CD8-positive, alpha-beta memory T cell (primary cell): ENCODE data around the gene DBT. TPM values are rescaled to one million over a fixed set of nuclear protein-coding genes. Genes with fewer than 3 reads are reported as not detected.
A peak's percentile ranks its signal among the peaks of the same experiment; 100 is the strongest.

Experiments used
- CTCF ChIA-PET: fragments of 350-600 bp; sonication (Branson Sonifier 250); formaldehyde crosslinking; loops from one replicate; lab custom pipeline; 2021; ENCODE audit warnings: antibody characterized with exemption; lab: Charles Lee
- POLR2A ChIA-PET: fragments of 350-600 bp; sonication (Branson Sonifier 250); formaldehyde crosslinking; loops from one replicate; lab custom pipeline; 2021; ENCODE audit warnings: antibody characterized with exemption; lab: Charles Lee
- DNase-seq, 5 donors: peaks; one replicate each; pipeline versions ENCODE4 v3.0.0 to v3.0.0-alpha.2; 2020 to 2022; ENCODE audit warnings: mixed read lengths in 1 of 5
- H3K27ac ChIP-seq: one replicate; pipeline ENCODE4 v1.7.0; 2013; ENCODE audit warnings: low read depth, mild to moderate bottlenecking, low read length, moderate library complexity
- H3K27me3 ChIP-seq: 2 replicates; pipeline ENCODE4 v1.7.0; 2013; ENCODE audit warnings: low read length, mild to moderate bottlenecking; ENCODE audit not compliant: insufficient read depth, poor library complexity, severe bottlenecking
- H3K36me3 ChIP-seq: 2 replicates; pipeline ENCODE4 v1.7.0; 2013; ENCODE audit warnings: mild to moderate bottlenecking, low read length, moderate library complexity; ENCODE audit not compliant: insufficient read depth
- H3K4me1 ChIP-seq: 2 replicates; pipeline ENCODE4 v1.7.0; 2013; ENCODE audit warnings: mild to moderate bottlenecking, low read length, moderate library complexity; ENCODE audit not compliant: insufficient read depth
- H3K4me3 ChIP-seq: 2 replicates; pipeline ENCODE4 v1.7.0; 2013; ENCODE audit warnings: mild to moderate bottlenecking, low read length
- H3K9me3 ChIP-seq: 2 replicates; pipeline ENCODE4 v1.7.0; 2013; ENCODE audit warnings: mild to moderate bottlenecking, low read length
- H3K27ac Mint-ChIP-seq, 8 donors: one replicate each; pipeline ENCODE4 v1.8.0; 2020 to 2021; ENCODE audit warnings: mixed read lengths in 8 of 8, mild to moderate bottlenecking in 6 of 8, inconsistent platforms in 3 of 8, moderate library complexity in 3 of 8
- H3K27me3 Mint-ChIP-seq, 2 donors: one replicate each; pipeline ENCODE4 v1.8.0; 2020 to 2021; ENCODE audit warnings: mixed read lengths in 2 of 2, mild to moderate bottlenecking in 1 of 2, moderate library complexity in 1 of 2
- H3K36me3 Mint-ChIP-seq, 3 donors: one replicate each; pipeline ENCODE4 v1.8.0; 2020 to 2021; ENCODE audit warnings: mixed read lengths in 3 of 3, inconsistent platforms in 1 of 3, mild to moderate bottlenecking in 1 of 3
- H3K4me1 Mint-ChIP-seq, 3 donors: one replicate each; pipeline ENCODE4 v1.8.0; 2020 to 2021; ENCODE audit warnings: mixed read lengths in 3 of 3, inconsistent platforms in 1 of 3, mild to moderate bottlenecking in 1 of 3
- H3K4me3 Mint-ChIP-seq, 7 donors: one replicate each; pipeline ENCODE4 v1.8.0; 2020 to 2021; ENCODE audit warnings: mixed read lengths in 7 of 7, mild to moderate bottlenecking in 6 of 7, moderate library complexity in 4 of 7, inconsistent platforms in 2 of 7
- H3K9me3 Mint-ChIP-seq, 5 donors: one replicate each; pipeline ENCODE4 v1.8.0; 2020 to 2022; ENCODE audit warnings: mixed read lengths in 5 of 5, mild to moderate bottlenecking in 3 of 5, moderate library complexity in 2 of 5, inconsistent platforms in 1 of 5
- polyA plus RNA-seq: library from polyadenylated mRNA; unstranded; fragments of 300-500 nt; fragmentation: Illumina TruSeq; gene quantifications from one replicate; pipeline ENCODE4 v1.2.3, GENCODE V29; 2021
- total RNA-seq, 2 experiments: library from RNA; stranded (reverse); gene quantifications; one replicate each; pipeline ENCODE4 v1.2.3, GENCODE V29; 2021

The DBT gene
- total and polyA plus RNA-seq, 3 experiments from 2014 or later = 6.0 to 13.9 (median 13.6) TPM

DNA sequence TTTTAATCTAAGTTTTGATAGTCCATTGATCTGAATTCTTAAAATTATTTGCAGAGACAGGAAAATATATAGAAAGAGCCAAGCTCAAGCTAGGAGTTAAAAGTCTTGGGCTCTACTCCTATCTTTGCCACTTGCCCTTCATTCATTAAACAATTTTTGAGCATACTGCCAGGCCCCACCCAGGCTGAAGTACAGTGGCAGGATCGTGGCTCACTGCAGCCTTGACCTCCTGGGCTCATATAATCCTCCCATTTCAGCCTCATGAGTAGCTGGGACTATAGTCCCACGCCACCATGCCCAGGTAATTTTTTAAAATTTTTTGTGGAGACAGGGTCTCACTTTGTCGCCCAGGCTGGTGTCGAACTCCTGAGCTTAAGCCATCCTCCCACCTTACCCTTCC, 108.4 kb downstream of the DBT start:
- ChIA-PET CTCF (no interaction called here), POLR2A (no interaction called here)
- peak overlapping the region in 2 of 8 donors; percentile 24 to 83 for H3K27ac Mint-ChIP-seq
- no peak overlapping the region for H3K4me3 ChIP-seq
- peaks cover 6 to 26% (median 15%) of the 10 kb centered on the region in 3 donors for H3K4me1 Mint-ChIP-seq
- H3K9me3 Mint-ChIP-seq = no peaks in the 10 kb centered on the region
- DNase-seq = no peak
- no peaks in the 10 kb centered on the region for H3K27me3 Mint-ChIP-seq
- no peak overlapping the region for H3K27ac ChIP-seq
- H3K36me3 ChIP-seq = peaks cover 48% of the 10 kb centered on the region
- no peaks in the 10 kb centered on the region for H3K9me3 ChIP-seq
- no peaks in the 10 kb centered on the region for H3K27me3 ChIP-seq
- H3K4me1 ChIP-seq = no peaks in the 10 kb centered on the region
- H3K36me3 Mint-ChIP-seq = peaks cover 7 to 82% (median 36%) of the 10 kb centered on the region in 3 donors
- no peak overlapping the region for H3K4me3 Mint-ChIP-seq

DNA sequence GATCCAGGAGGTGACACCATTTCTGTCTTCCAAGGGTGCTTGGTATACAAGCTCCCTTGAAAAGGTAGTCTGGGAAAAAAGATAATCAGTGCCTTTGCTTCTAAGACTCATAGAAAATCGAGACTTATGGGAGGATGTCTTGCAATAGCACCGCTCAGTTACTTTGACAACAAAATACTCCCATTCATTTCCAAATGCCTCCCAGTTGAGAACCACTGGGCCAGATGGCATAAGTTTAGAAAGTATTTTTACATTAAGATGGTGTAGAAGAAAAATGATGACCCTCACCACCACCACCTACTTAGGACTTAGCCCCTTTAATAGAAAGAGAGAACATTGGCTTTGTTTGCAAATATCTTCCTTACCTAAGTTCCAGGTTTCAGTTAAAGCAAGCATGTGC, 112.0 kb downstream of the DBT start:
- no peaks in the 10 kb centered on the region for H3K27me3 Mint-ChIP-seq
- Histone ChIP-seq H3K27me3 (no peaks in the 10 kb centered on the region), H3K9me3 (no peaks in the 10 kb centered on the region), H3K27ac (no peak overlapping the region), H3K4me3 (no peak overlapping the region), H3K36me3 (peaks cover 35% of the 10 kb centered on the region), H3K4me1 (peaks cover 19% of the 10 kb centered on the region)
- no peaks in the 10 kb centered on the region for H3K9me3 Mint-ChIP-seq
- POLR2A ChIA-PET = no interaction called here
- CTCF ChIA-PET = no interaction called here
- no peak overlapping the region for H3K4me3 Mint-ChIP-seq
- DNase-seq = no peak
- H3K4me1 Mint-ChIP-seq = peaks cover 28 to 49% (median 48%) of the 10 kb centered on the region in 3 donors
- peaks cover 7 to 60% (median 22%) of the 10 kb centered on the region in 3 donors for H3K36me3 Mint-ChIP-seq
- peak overlapping the region in 1 of 8 donors; percentile 35 for H3K27ac Mint-ChIP-seq

Other genes with a start within 250 kb of the DBT start
- gene SASS6, start 116.9 kb downstream of the DBT start, total RNA-seq = 10 to 100 TPM; 12.6 to 13.1 TPM
- 2.0 TPM for gene SASS6, start 116.9 kb downstream of the DBT start, polyA plus RNA-seq
- 10 to 100 TPM; 24.9 to 27.2 TPM for gene TRMT13, start 116.7 kb downstream of the DBT start, total RNA-seq
- gene TRMT13, start 116.7 kb downstream of the DBT start, polyA plus RNA-seq = 9.2 TPM
- gene LRRC39, start 71.6 kb downstream of the DBT start, total RNA-seq = under 1 TPM; 0.53 TPM
- gene LRRC39, start 71.6 kb downstream of the DBT start, polyA plus RNA-seq = not detected
- gene RTCA, start 16.4 kb upstream of the DBT start, total RNA-seq = 10 to 100 TPM; 64.5 to 68.3 TPM
- gene RTCA, start 16.4 kb upstream of the DBT start, polyA plus RNA-seq = 25.2 TPM
- gene CDC14A, start 102.7 kb upstream of the DBT start, total RNA-seq = 10 to 100 TPM; 25.4 to 27.9 TPM
- gene CDC14A, start 102.7 kb upstream of the DBT start, polyA plus RNA-seq = 36.4 TPM